ENCODE results near the gene CD96. TPM values are rescaled to one million over a fixed set of nuclear protein-coding genes. Genes with fewer than 3 reads are reported as not detected.

CD96 gene
- total RNA-seq, 8 experiments from 2014 or later, result 0.09 to 2.5 (median 0.21) TPM; not detected in 3

- no peak for ATAC-seq (replicated peaks in 6 of 8)
- H3K4me1 ChIP-seq (replicated peaks in 1 of 2), result peaks cover 15 to 27% of the 10 kb centered on the region in 2 donors
- H3K4me3 ChIP-seq, result peak overlapping the region; percentile 13 to 59 (median 50)
- in situ Hi-C loops (cut with MboI; ENCODE audit: low pct_unique_long_range_greater_than_20kb in 2 of 9, low sequenced_read_pairs in 9 of 9, unreplicated experiment in 9 of 9), result loop anchor here in 1 of 9 experiments (25.0 kb wide), 1 partner anchor 89 kb away; the partner anchor contains the start of gene ZBED2
- no peak overlapping the region for H3K27ac ChIP-seq
- WGBS, 10 experiments, result 36 to 100% (median 69%) methylated on average over 1 to 8 of the region's 8 CpGs
Observed at GRCh38 chr3:111676211-111677006, 134.4 kb downstream of the CD96 start.

- 69 to 100% (median 90%) methylated on average over 1 to 4 of the region's 4 CpGs; no CpG with 5 or more reads in 1 of the 10 experiments for WGBS, 10 experiments
Observed at GRCh38 chr3:111677007-111677392, 135.0 kb downstream of the CD96 start.

GRCh38 chr3:111681661-111682426 lies 139.8 kb downstream of the CD96 start:
- ATAC-seq (replicated peaks in 6 of 8), result no peak
- no peak overlapping the region for H3K27ac ChIP-seq
- H3K4me3 ChIP-seq, result no peak overlapping the region
- peaks cover 5 to 16% of the 10 kb centered on the region in 2 donors for H3K4me1 ChIP-seq (replicated peaks in 1 of 2)
- in situ Hi-C loops (cut with MboI; ENCODE audit: low pct_unique_long_range_greater_than_20kb in 2 of 9, low sequenced_read_pairs in 9 of 9, unreplicated experiment in 9 of 9), result loop anchor here in 1 of 9 experiments (25.0 kb wide), 1 partner anchor 95 kb away; the partner anchor contains the start of gene ZBED2
- WGBS, 10 experiments, result 17 to 94% (median 66%) methylated on average over 1 to 7 of the region's 7 CpGs

More at GRCh38 chr3:111677007-111677392, 135.0 kb downstream of the CD96 start:
- ATAC-seq (replicated peaks in 6 of 8), result no peak
- H3K4me1 ChIP-seq (replicated peaks in 1 of 2), result peaks cover 15 to 30% of the 10 kb centered on the region in 2 donors
- H3K4me3 ChIP-seq, result peak overlapping the region in 4 of 5 donors; percentile 44 to 59 (median 52)
- no peak overlapping the region for H3K27ac ChIP-seq
- in situ Hi-C loops (cut with MboI; ENCODE audit: low pct_unique_long_range_greater_than_20kb in 2 of 9, low sequenced_read_pairs in 9 of 9, unreplicated experiment in 9 of 9), result loop anchor here in 1 of 9 experiments (25.0 kb wide), 1 partner anchor 90 kb away; the partner anchor contains the start of gene ZBED2

GRCh38 chr3:111684640-111685039 lies 142.6 kb downstream of the CD96 start:
- in situ Hi-C loops (cut with MboI; ENCODE audit: low pct_unique_long_range_greater_than_20kb in 2 of 9, low sequenced_read_pairs in 9 of 9, unreplicated experiment in 9 of 9), result loop anchor here in 1 of 9 experiments (25.0 kb wide), 1 partner anchor 97 kb away; the partner anchor contains the start of gene ZBED2
- 57 to 100% (median 73%) methylated on average over 1 to 4 of the region's 4 CpGs for WGBS, 10 experiments
- Histone ChIP-seq H3K4me3 (no peak overlapping the region), H3K27ac (no peak overlapping the region), H3K4me1 (replicated peaks in 1 of 2) (peaks cover 0 to 3% of the 10 kb centered on the region in 2 donors)
- no peak for ATAC-seq (replicated peaks in 6 of 8)

GRCh38 chr3:111688190-111688800 lies 146.3 kb downstream of the CD96 start:
- no peak overlapping the region for H3K4me3 ChIP-seq
- no peak for ATAC-seq (replicated peaks in 6 of 8)

GRCh38 chr3:111690242-111690641 lies 148.2 kb downstream of the CD96 start:
- in situ Hi-C loops (cut with MboI; ENCODE audit: low pct_unique_long_range_greater_than_20kb in 2 of 9, low sequenced_read_pairs in 9 of 9, unreplicated experiment in 9 of 9), result loop anchor here in 2 of 9 experiments (10.0 to 25.0 kb wide), 2 partner anchors 103 to 105 kb away; partner anchors contain the start of gene ZBED2 (in 1 of the 2)
- Histone ChIP-seq H3K27ac (no peak overlapping the region), H3K4me3 (no peak overlapping the region), H3K4me1 (replicated peaks in 1 of 2) (peaks cover 0 to 21% of the 10 kb centered on the region in 2 donors)
- ATAC-seq (replicated peaks in 6 of 8), result no peak
- WGBS, 10 experiments, result 0 to 86% (median 71%) methylated on average over 1 to 3 of the region's 3 CpGs; no CpG with 5 or more reads in 2 of the 10 experiments

More at GRCh38 chr3:111688190-111688800, 146.3 kb downstream of the CD96 start:
- in situ Hi-C loops (cut with MboI; ENCODE audit: low pct_unique_long_range_greater_than_20kb in 2 of 9, low sequenced_read_pairs in 9 of 9, unreplicated experiment in 9 of 9), result loop anchor here in 1 of 9 experiments (25.0 kb wide), 1 partner anchor 101 kb away; the partner anchor contains the start of gene ZBED2
- Histone ChIP-seq H3K27ac (no peak overlapping the region), H3K4me1 (replicated peaks in 1 of 2) (peaks cover 0 to 12% of the 10 kb centered on the region in 2 donors)
- WGBS, 10 experiments, result 25 to 100% (median 89%) methylated on average over 1 to 2 of the region's 2 CpGs

GRCh38 chr3:111691293-111691909 lies 149.4 kb downstream of the CD96 start:
- Histone ChIP-seq H3K4me3 (no peak overlapping the region), H3K4me1 (replicated peaks in 1 of 2) (peaks cover 0 to 21% of the 10 kb centered on the region in 2 donors), H3K27ac (no peak overlapping the region)
- WGBS, 10 experiments, result 0 to 100% (median 0%) methylated on average over 1 to 2 of the region's 2 CpGs; no CpG with 5 or more reads in 1 of the 10 experiments
- peak in 6 of 8 experiments; percentile 39 to 78 (median 63) for ATAC-seq (replicated peaks in 6 of 8)
- in situ Hi-C loops (cut with MboI; ENCODE audit: low pct_unique_long_range_greater_than_20kb in 2 of 9, low sequenced_read_pairs in 9 of 9, unreplicated experiment in 9 of 9), result loop anchor here in 2 of 9 experiments (10.0 to 25.0 kb wide), 2 partner anchors 104 to 107 kb away; partner anchors contain the start of gene ZBED2 (in 1 of the 2)

GRCh38 chr3:111692593-111693552 lies 150.9 kb downstream of the CD96 start:
- peak in 5 of 8 experiments; percentile 32 to 78 (median 66) for ATAC-seq (replicated peaks in 6 of 8)
- Histone ChIP-seq H3K27ac (no peak overlapping the region), H3K4me3 (no peak overlapping the region), H3K4me1 (replicated peaks in 1 of 2) (peaks cover 0 to 21% of the 10 kb centered on the region in 2 donors)
- WGBS, 10 experiments, result 20 to 83% (median 48%) methylated on average over 1 to 8 of the region's 8 CpGs
- in situ Hi-C loops (cut with MboI; ENCODE audit: low pct_unique_long_range_greater_than_20kb in 2 of 9, low sequenced_read_pairs in 9 of 9, unreplicated experiment in 9 of 9), result loop anchor here in 2 of 9 experiments (10.0 to 25.0 kb wide), 2 partner anchors 106 to 108 kb away; partner anchors contain the start of gene ZBED2 (in 1 of the 2)

- in situ Hi-C loops (cut with MboI; ENCODE audit: low pct_unique_long_range_greater_than_20kb in 2 of 9, low sequenced_read_pairs in 9 of 9, unreplicated experiment in 9 of 9), result loop anchor here in 2 of 9 experiments (10.0 to 25.0 kb wide), 2 partner anchors 107 to 110 kb away; partner anchors contain the start of gene ZBED2 (in 1 of the 2)
- no peak for ATAC-seq (replicated peaks in 6 of 8)
- Histone ChIP-seq H3K4me1 (replicated peaks in 1 of 2) (peaks cover 0 to 21% of the 10 kb centered on the region in 2 donors), H3K27ac (no peak overlapping the region), H3K4me3 (no peak overlapping the region)
- WGBS, 10 experiments, result 82 to 100% (median 100%) methylated on average over 1 to 2 of the region's 2 CpGs; no CpG with 5 or more reads in 6 of the 10 experiments
Observed at GRCh38 chr3:111694471-111694870, 152.5 kb downstream of the CD96 start.

- H3K4me1 ChIP-seq (replicated peaks in 1 of 2), result peaks cover 0 to 21% of the 10 kb centered on the region in 2 donors
- WGBS, 10 experiments, result 0 to 100% (median 20%) methylated on average over 1 of the region's 1 CpG; no CpG with 5 or more reads in 3 of the 10 experiments
- ATAC-seq (replicated peaks in 6 of 8), result peak in 2 of 8 experiments; percentile 44
- H3K4me3 ChIP-seq, result no peak overlapping the region
- in situ Hi-C loops (cut with MboI; ENCODE audit: low pct_unique_long_range_greater_than_20kb in 2 of 9, low sequenced_read_pairs in 9 of 9, unreplicated experiment in 9 of 9), result loop anchor here in 2 of 9 experiments (10.0 to 25.0 kb wide), 2 partner anchors 108 to 111 kb away; partner anchors contain the start of gene ZBED2 (in 1 of the 2)
- no peak overlapping the region for H3K27ac ChIP-seq
Observed at GRCh38 chr3:111695636-111696117, 153.7 kb downstream of the CD96 start.

Data from motor neuron (in vitro differentiated cells).